ENCODE data around the gene SLMAP.

Gene SLMAP

GRCh38 chr3:57822686-57823085 lies 66.6 kb downstream of the SLMAP start:
- no peak for DNase-seq (ENCODE audit: low read depth, low spot score)
- no peak overlapping the region for H3K4me3 ChIP-seq (ENCODE audit: low read depth, low read length)
- ChIA-PET POLR2A (interaction anchor here (1.3 kb wide), 1 partner anchor 13 kb away, joined by 5 read pairs; no protein-coding TSS in a partner anchor), CTCF (no interaction called here)
- TF ChIP-seq, protein P1, sequence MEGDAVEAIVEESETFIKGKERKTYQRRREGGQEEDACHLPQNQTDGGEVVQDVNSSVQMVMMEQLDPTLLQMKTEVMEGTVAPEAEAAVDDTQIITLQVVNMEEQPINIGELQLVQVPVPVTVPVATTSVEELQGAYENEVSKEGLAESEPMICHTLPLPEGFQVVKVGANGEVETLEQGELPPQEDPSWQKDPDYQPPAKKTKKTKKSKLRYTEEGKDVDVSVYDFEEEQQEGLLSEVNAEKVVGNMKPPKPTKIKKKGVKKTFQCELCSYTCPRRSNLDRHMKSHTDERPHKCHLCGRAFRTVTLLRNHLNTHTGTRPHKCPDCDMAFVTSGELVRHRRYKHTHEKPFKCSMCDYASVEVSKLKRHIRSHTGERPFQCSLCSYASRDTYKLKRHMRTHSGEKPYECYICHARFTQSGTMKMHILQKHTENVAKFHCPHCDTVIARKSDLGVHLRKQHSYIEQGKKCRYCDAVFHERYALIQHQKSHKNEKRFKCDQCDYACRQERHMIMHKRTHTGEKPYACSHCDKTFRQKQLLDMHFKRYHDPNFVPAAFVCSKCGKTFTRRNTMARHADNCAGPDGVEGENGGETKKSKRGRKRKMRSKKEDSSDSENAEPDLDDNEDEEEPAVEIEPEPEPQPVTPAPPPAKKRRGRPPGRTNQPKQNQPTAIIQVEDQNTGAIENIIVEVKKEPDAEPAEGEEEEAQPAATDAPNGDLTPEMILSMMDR (IDR thresholded peaks at IDR 0.05; ENCODE audit: insufficient read depth, low read length, missing control alignments) = no peak

- ChIA-PET CTCF (interaction anchor here (1.0 to 2.9 kb wide), 4 partner anchors 18 to 178 kb away, joined by 3 to 12 read pairs (median 5); no protein-coding TSS in a partner anchor), POLR2A (no interaction called here)
- TF ChIP-seq, protein P1 (IDR thresholded peaks at IDR 0.05; ENCODE audit: insufficient read depth, low read length, missing control alignments) = no peak
- DNase-seq (ENCODE audit: low read depth, low spot score) = no peak
- no peak overlapping the region for H3K4me3 ChIP-seq (ENCODE audit: low read depth, low read length)
Observed at GRCh38 chr3:57825116-57825515, 69.0 kb downstream of the SLMAP start.

- DNase-seq (ENCODE audit: low read depth, low spot score) = no peak
- CTCF ChIA-PET = interaction anchor here (0.6 to 2.9 kb wide), 14 partner anchors 9 to 429 kb away, joined by 3 to 15 read pairs (median 4); no protein-coding TSS in a partner anchor
- POLR2A ChIA-PET = no interaction called here
- H3K4me3 ChIP-seq (ENCODE audit: low read depth, low read length) = no peak overlapping the region
- TF ChIP-seq, protein P1 (IDR thresholded peaks at IDR 0.05; ENCODE audit: insufficient read depth, low read length, missing control alignments) = no peak
Observed at GRCh38 chr3:57826245-57826951, 70.3 kb downstream of the SLMAP start.

- H3K4me3 ChIP-seq (ENCODE audit: low read depth, low read length) = no peak overlapping the region
- POLR2A ChIA-PET = no interaction called here
Observed at GRCh38 chr3:57826952-57827723, 71.0 kb downstream of the SLMAP start.

GRCh38 chr3:57827757-57828156 lies 71.6 kb downstream of the SLMAP start:
- ChIA-PET CTCF (interaction anchor here (1.7 to 2.9 kb wide), 3 partner anchors 9 to 430 kb away, joined by 6 to 15 read pairs (median 12); no protein-coding TSS in a partner anchor), POLR2A (no interaction called here)
- DNase-seq (ENCODE audit: low read depth, low spot score) = no peak
- TF ChIP-seq, protein P1 (IDR thresholded peaks at IDR 0.05; ENCODE audit: insufficient read depth, low read length, missing control alignments) = no peak
- H3K4me3 ChIP-seq (ENCODE audit: low read depth, low read length) = no peak overlapping the region

More at GRCh38 chr3:57826952-57827723, 71.0 kb downstream of the SLMAP start:
- DNase-seq (ENCODE audit: low read depth, low spot score) = no peak
- TF ChIP-seq, protein P1 (IDR thresholded peaks at IDR 0.05; ENCODE audit: insufficient read depth, low read length, missing control alignments) = no peak
- CTCF ChIA-PET = interaction anchor here (1.1 to 2.9 kb wide), 8 partner anchors 8 to 430 kb away, joined by 3 to 15 read pairs (median 6); no protein-coding TSS in a partner anchor

DNA sequence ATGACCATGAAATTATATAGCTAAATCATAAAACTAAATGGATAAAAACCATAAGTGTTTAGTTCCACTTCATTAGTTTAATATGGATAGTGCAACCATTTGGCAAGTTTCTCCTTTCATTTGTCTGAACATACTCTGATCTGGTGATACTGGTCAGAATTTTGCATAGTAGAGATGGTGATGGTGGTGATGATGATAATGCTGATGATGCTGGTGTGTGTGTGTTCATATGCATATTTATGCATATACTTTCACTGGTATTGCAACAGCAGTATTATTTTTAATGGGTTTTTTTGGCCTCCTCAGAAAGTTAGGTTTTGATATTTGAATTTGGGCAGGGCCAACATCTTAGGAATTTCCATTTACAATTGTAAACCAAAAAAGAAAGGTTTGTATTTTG lies 76.4 kb downstream of the SLMAP start:
- POLR2A ChIA-PET = no interaction called here
- TF ChIP-seq, protein P1 (IDR thresholded peaks at IDR 0.05; ENCODE audit: insufficient read depth, low read length, missing control alignments) = no peak
- no peak overlapping the region for H3K4me3 ChIP-seq (ENCODE audit: low read depth, low read length)
- CTCF ChIA-PET = no interaction called here
- DNase-seq (ENCODE audit: low read depth, low spot score) = no peak
